Epithelial cell of prostate (primary cell): ENCODE data around the gene GRB10.

Experiments
- DNase-seq: peaks from one replicate; pipeline ENCODE4 v3.0.0-alpha.2; 2011; ENCODE audit warnings: low read depth, low spot score
- H3K27ac ChIP-seq: fragments of 450-650 bp; 2 replicates; pipeline ENCODE4 v1.5.1; 2017; ENCODE audit warnings: mild to moderate bottlenecking

The GRB10 gene

DNA sequence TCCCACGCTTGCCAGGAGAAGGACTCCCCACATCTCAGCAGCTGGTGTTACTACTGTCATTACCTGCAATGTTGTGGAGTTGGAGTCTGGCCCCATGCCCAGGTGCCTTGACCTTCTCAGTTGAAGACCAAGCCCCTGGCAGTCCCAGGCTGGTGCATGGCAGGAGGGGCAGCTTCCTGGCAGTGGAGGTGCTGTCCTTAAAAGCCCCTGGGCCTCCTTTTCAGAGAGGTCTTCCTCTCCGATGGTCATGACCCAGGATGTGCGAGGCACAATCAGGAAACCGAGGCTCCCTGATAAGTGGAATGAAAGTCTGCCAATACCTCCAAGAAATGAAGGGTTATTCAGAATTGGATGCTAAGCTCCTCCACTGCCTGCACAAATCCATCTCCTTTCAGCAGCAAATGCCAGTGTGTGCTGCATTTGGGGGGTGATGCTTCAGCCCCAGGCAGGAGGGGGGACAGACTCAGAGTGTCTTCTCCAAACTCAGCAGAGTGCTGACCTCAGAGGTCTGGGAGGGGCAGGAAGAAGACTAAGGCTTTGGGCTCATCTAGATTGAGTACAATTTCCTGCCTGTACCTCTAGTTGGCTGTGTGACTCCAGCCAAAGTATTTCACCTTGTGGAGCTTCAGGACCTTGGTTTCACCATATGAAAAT is 120.5 kb downstream of the GRB10 start:
- no peak for DNase-seq
- H3K27ac ChIP-seq: no peak overlapping the region

DNA sequence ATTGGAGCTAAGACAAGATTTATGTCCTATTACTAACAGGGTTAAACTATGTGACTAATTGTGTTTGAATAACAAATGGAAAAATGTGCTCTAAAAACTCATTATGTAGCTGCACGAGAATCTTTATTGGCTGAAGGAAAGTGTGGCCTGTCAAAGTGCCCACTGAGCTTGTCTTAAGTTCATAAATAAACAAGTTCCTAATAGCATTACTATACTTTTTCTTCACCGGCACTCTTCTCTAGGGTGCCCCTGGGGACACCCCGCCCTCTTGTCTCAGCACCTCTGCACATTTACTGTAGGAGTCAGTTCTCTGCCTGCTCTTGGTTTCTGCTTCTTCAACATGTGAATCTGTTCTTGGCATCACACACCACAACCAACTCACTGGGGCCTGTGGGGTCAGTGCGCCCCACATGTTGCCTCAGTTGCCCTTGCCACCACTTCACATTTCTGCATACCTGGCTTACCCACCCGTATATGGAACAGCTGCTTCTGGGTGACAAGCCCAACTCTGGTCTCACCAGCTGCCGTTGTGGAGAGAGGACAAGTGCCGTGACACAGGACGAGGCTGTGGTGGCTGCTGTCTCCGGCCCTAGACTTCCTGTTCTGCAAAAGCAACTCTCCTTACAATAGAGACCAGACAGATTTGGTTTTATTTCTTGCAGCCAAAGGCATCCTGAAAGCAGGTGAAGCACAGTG is 121.2 kb downstream of the GRB10 start:
- DNase-seq: no peak
- H3K27ac ChIP-seq: no peak overlapping the region

DNA sequence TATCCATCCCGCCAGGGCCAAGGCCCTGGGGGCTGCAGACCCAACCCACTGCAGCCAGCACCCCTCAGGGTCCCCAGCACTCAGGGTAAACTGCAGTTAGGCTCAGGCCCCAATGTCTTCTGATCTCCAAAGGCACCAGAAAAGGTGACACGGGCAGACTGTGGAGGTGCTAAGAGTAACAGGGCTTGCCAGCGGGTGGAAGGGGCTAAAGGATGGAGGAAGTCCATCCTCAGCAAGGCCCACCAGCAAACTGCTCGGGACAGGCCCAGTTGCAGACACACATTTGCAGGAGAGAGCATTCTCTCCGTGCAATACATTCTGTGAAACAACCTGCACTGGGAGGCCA is 121.9 kb downstream of the GRB10 start:
- H3K27ac ChIP-seq: no peak overlapping the region
- DNase-seq: no peak

DNA sequence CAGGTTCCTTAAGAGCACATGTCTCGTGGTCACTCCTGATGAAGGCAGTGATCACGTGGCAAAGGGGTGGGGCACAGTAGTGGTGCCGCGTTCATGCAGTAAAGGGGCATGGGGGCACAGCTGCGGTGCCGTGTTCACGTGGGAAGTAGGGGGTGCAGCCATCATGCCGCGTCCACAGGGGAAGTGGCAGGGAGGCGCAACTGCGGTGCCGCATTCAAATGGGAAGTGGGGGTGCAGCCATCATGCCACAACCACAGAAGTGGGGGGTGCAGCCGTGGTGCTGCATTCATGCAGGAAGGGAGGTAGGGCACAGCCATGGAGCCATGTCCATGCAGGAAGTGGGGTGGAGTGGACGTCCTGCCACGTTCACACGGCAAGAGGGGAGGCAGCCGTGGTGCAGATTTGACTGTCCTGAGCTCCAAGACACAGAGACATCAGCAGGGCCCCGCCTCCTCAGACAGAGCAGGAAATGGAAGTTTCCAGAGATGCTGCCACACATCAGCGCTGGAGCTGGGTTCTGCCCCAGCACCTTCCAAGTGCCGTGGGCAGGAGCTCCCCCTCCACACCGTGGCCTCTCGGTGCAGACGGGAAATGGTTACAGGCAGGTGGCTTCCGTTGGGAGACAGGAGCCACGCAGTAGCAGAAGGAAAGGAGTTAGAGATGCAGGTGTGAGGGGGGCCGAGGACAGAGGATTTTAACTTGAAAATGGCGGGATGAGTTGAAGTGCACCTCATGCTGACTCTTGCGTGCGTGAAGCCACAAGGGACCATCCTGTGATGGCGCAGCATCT is 122.5 kb downstream of the GRB10 start:
- no peak overlapping the region for H3K27ac ChIP-seq

DNA sequence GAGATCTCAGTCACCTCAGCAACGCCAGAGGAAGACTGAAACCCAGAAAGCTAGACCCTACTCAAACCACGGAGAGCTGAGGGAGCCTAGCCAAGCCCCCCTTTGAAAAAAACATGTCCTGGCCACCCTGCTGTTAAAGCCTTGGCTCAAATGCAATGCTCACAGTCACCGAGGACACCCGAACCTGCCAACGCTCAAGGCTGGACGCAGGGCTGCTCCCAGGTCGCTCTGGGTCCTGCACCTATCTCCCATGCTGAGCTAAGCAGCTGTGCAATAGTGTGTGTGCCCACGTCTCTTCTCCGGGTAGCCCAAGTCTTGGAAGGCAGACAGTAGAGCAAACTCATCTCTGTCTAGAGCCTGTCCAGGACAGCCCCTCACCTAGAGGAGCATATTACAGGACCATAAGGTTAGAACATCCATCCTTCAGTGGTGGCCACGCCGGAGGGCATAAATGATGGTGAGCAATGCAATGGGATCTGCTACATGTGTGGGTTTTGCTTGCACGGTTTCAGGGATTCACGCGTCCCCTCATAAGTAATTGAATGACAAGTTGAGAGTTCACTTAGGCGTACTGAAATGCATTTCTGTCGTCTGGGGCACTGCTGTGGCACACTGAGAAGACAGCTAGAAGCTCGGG is 123.2 kb downstream of the GRB10 start:
- H3K27ac ChIP-seq: no peak overlapping the region
- no peak for DNase-seq

More for the DNA sequence above, 122.5 kb downstream of the GRB10 start:
- no peak for DNase-seq

DNA sequence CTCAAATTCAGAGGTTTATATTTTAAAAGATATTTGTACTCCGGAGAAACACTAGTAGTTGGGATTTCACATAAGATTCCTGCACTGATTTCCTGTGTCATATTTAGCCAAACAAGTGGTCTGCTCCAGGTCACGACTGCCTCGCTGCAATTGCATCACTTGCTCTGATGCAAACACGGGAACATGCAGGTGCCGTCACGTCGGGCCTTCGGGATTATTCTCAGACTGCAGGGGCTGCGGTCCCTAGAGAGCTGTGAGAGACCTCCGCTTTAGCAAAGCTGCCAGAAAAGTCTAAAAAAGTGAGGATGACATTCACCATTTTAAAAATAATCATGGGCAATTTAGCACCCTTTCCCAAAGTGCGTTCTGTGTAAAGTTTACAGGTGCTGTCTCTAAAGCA is 124.0 kb downstream of the GRB10 start:
- no peak for DNase-seq
- no peak overlapping the region for H3K27ac ChIP-seq

DNA sequence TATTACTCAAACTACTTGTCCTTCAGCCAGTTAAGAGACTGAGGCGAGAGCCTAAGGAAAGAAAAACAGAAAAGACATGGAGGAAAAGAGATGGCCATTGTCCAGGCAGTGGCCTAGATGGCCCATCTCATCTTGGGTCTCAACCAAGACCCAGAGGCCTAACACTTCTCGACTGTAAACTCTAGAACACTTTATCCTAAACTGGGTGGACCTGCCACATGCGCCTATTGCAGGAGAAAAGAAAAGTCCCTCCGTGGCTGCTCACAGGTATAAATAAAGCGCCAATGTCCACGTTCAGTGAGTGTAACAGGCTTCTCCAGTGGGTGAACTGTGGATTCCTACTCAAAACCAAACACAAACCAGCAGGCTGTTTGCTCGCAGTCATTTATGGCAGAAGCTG is 124.8 kb downstream of the GRB10 start:
- no peak for DNase-seq
- H3K27ac ChIP-seq: no peak overlapping the region

DNA sequence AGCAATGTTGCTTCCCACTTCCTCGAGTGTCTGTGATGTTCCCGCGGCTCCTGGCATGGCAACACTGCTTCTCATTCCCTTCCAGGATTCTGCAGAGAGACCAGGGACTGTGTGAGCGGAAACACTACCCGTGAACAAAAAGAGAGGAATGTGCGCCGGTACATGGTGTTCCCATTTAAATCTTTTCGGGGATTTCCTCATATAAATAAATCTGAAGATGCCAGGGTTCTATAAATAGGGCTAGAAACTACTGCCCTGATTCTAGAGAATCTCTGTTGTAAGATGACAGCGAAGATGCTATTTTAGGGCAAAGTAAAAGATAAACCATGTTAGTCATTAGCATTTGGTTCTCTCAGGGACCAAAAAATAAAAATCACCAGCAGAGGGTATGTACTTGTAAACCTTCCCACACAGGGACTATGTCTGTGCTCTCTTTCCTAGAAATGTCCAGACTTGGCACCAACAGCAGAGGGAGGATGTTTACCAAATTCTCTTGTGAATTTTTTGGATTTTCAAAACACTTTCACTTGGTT is 125.3 kb downstream of the GRB10 start:
- H3K27ac ChIP-seq: no peak overlapping the region
- DNase-seq: no peak

DNA sequence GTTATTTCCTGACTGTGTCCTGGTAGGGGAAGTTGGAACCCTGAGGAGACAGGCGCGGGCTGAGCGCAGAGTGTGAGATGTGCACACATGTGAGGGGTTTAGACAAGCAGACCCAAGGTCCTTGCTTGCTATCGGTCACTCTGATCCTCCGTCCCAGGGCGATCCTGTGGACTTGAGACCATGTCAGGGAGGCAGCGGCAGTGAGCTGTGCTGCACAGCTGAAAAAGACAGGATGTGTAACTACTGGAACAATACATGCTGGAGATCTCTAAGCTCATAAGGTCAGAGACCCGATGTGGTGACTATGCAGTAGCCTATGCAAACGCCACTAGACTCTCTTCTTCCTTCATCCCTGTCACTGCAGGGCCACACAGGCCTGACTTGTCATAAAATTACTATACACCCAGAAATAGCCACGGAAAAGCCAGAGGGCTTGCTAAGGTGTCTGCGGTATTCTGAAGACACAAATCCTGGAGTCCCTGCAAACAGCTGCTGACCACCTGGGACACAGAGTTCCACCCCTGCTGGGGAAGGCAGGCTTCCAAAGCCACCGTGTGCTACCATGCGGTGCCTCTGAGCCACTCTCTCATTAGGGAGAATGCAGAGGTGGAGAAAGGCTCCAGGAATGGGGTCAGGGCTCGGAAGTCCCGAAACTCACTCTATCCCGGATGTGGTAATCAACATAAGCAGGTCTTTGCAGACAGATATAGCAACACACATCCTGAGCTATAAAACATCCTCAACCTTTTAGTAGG is 126.4 kb downstream of the GRB10 start:
- no peak for DNase-seq
- no peak overlapping the region for H3K27ac ChIP-seq

DNA sequence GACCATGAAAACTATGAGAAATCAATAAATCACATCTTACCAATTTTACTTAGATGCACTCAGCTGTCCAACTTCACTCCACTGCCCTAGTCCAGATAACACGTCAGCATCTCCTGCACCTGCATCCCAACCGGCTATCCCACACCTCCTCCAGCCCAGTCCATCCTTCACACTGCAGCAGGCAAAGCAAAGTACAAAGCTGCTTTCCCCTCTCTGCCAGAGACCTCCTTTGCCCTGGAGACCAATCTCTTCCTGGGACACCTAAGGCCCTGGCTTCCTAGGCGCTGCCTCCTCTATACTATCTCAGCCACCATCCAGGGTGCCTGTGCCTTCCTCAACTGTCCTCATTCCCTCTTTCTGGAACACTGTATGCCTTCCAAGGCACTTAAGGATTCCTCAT is 127.2 kb downstream of the GRB10 start:
- H3K27ac ChIP-seq: no peak overlapping the region
- DNase-seq: no peak

DNA sequence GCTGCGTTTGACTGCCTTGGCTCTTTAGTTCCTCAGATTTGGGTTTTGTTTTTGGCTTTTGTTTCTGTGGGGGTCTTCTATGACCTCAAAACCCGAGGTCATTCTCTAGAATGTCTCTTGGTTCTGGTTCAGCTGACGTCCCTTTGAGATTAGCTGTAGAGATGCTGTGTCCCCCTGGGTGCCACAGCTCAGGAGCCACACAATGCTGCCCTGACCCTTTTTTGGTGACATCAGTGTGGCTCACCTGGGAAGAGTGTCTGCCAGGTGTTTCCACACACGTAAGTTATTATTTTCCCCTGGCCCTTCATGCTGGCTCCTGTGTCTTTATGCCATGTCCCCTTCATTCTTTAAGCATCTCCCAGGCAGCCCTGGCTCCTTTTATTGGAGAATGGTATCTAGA is 127.7 kb downstream of the GRB10 start:
- DNase-seq: no peak
- H3K27ac ChIP-seq: no peak overlapping the region

DNA sequence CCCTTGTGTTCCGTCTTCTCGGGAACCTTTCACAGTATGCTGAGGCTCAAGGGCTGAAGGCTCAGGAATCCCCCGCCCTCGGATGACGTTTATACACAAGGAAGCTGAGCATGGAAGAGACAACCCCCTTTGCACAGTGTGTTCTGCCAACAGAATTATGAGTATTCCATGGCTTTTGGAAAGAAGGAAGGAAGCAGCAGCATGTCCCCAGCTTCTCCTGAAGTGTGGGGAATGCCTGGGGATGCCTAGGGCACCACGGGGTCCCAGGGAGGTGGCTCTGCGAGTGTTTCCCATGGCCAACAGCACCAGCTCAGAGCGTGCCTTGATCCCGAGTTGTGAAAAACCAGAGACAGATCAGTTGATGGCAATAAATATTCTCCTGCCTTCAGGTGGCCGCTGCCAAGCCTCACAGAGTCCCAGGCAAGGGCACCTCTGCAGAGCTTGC is 128.7 kb downstream of the GRB10 start:
- H3K27ac ChIP-seq: no peak overlapping the region

DNA sequence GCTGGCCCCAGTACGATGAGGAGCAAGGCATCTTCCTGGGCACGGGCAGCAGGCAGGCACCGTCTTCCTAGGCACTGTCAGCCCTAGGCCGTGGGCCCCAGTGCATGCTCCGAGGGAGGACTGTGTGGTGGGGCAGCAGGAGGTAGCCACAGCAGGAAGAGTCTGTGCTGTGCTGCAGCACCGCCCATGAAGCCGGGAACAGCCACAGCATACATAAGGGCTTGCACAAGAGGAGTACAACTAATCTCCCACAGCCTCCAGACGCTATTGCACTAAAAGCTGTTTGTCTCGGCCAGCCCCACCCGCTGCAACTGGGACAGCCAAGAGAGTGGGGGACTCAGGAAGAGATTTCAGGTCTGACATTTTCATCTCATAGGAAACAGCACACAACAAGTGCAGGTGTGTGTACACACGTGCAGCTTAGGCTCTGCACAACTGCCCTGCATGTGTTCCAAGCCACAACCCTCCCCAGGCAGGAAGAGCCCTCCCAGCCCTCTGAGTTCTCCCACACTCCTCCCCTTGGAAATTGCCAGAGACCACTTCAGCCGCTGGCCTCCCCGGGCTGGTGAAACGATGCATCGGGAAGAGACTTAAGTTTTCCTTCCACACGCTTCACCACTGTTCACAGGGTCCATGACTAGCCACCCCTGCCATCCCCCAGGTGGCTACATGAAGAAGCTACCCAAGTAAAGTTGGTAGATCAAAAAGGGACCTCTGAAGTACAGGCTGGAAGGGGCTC is 129.4 kb downstream of the GRB10 start:
- no peak overlapping the region for H3K27ac ChIP-seq
- DNase-seq: no peak

More for the DNA sequence above, 128.7 kb downstream of the GRB10 start:
- DNase-seq: no peak

DNA sequence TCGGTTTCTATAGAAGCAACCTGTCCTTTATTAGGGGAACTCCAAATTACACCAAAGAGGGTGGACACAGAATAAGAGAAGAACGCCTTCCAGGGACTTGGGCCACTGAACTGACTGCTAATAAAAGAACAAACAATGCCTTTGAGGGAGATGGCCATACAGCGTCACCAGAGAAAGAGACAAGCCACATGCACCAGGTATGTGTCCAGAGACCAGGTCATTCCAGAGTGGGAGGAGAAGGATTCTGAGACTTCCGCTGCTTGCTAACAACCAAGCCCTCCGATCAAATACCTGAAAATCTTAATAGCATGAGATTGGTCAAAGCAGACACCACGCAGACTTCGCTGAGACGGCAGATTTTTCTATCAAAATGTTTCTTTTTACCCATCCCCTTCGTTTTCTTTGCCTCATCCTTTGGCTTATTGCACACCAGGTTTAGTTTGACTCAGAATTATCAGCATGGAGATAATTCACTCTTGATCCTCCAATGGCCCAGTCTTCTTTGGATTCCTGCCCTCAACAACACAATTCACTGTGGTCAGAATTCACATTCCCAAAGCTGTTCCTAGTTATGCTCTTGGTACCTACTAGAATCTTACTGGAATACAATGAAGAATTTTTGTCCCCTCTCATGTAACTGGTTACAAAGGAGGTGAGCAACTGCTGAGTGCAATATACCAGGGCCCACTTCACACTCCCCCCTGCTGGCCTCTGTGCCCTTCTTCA is 130.1 kb downstream of the GRB10 start:
- no peak overlapping the region for H3K27ac ChIP-seq
- DNase-seq: no peak

DNA sequence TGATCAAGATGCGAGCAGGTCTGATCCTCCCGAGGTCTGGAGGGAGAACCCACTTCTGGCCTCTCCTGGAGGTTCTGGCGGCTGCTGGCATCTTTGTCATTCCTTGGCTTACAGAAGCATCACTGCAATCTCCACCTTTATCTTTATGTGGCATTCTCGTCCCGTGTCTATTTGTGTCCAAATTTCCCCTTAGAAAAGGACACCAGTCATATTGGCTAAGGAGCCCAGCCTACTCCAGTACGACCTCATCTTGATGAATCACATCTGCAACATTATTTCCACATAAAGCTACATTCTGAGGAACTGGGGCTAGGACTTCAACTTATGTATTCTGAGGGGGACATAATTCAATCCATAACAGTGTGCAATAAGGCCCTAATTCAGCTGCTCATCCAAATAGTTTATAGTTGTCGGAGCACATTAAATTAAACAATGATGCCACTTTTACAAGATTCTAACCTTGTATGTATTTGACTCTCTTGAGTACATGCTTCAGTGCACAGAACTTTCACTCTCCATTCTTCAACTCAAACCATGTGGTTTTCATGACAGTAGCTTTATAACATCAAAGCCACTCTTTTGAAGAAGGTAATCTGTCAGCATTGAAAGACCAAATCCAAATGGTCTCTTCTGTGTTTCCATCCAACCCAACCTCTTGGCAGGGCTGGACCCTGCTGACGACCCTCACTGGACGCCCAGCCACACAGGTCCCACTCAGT is 131.3 kb downstream of the GRB10 start:
- no peak overlapping the region for H3K27ac ChIP-seq
- DNase-seq: no peak

DNA sequence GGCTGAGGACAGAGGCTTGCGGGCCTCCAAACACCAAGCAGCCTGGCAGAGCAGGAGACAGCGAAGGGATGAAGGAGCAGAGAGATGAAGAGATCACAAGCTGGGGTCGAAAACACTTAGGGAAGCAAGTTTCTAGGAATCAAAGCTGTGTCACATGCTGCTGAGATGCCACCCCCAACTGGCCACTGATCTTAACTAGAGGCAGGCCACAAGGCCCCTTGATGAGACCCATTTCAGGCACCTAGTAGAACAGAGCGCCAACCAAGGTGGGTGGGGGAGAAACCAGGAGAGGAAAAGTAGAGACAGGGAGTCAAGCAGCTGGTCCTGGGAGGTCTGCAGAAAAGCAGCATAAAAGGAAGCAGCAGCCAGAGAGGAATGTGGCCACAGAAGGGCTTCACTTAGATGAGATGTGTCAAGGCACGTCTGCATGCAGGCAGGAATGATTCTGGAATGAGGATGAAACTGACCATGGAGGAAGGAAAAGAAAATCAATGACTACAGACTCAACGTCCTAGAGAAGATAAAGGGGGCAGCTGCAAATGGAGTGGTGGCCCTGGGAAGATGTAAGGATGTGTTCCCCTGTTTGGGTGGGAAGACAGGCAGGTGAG is 132.5 kb downstream of the GRB10 start:
- peak overlapping the region; percentile 11 for H3K27ac ChIP-seq
- no peak for DNase-seq

DNA sequence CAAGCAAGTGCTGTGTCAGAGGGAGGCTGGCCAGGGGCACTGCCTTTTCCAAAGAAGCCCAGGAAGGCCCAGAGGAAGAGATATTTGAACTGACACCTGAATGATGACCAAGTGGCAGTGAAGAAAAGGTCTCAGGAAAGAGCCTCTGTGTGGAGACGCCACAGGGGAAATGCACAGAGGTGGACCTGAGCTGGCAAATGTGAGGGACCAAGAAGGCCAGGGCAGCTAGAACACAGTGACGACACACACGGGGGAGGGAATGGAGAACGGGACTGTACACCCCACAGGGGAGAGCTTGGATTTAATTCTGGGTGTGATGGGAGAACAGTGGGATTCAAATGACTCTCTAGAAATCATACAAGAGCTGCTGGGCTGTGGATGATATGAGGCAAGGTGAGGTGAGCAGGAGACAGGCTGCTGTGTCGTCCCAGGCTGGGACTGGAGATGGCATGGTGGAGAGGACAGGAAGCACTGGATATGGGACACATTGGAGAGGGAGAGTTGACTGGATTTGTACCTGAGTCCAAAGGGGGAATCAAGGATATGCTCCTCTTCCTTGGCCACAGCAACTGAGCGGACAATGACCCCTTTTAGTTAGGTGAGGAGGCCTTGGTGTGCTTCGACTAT is 133.3 kb downstream of the GRB10 start:
- no peak overlapping the region for H3K27ac ChIP-seq

More for the DNA sequence above, 133.3 kb downstream of the GRB10 start:
- DNase-seq: no peak
